Ishikawa (cell line): ENCODE data around the gene BORCS8.

Source experiments
- CEBPB ChIP-seq: IDR thresholded peaks from 2 replicates; pipeline ENCODE4 v1.6.1; 2012
- EGR1 ChIP-seq: IDR thresholded peaks from 2 replicates; pipeline ENCODE4 v1.6.1; 2012
- EP300 ChIP-seq: IDR thresholded peaks from 2 replicates; pipeline ENCODE4 v1.6.1; 2012; ENCODE audit warnings: borderline replicate concordance
- MAX ChIP-seq: IDR thresholded peaks from 2 replicates; pipeline ENCODE4 v1.6.1; 2012
- NFIC ChIP-seq: IDR thresholded peaks from 2 replicates; pipeline ENCODE4 v1.6.1; 2012
- RAD21 ChIP-seq: IDR thresholded peaks from 2 replicates; pipeline ENCODE4 v1.6.1; 2012; ENCODE audit warnings: low read depth
- REST ChIP-seq: IDR thresholded peaks from 2 replicates; pipeline ENCODE4 v1.6.1; 2012; ENCODE audit warnings: low read depth, mild to moderate bottlenecking
- TAF1 ChIP-seq: IDR thresholded peaks from 2 replicates; pipeline ENCODE4 v1.6.1; 2012; ENCODE audit warnings: low read depth, mild to moderate bottlenecking
- USF1 ChIP-seq: IDR thresholded peaks from 2 replicates; pipeline ENCODE4 v1.6.1; 2012
- YY1 ChIP-seq: IDR thresholded peaks from 2 replicates; pipeline ENCODE4 v1.6.1; 2012; ENCODE audit warnings: low read depth
- ZBTB7A ChIP-seq: IDR thresholded peaks from 2 replicates; pipeline ENCODE4 v1.6.1; 2012; ENCODE audit warnings: low read depth

DNA sequence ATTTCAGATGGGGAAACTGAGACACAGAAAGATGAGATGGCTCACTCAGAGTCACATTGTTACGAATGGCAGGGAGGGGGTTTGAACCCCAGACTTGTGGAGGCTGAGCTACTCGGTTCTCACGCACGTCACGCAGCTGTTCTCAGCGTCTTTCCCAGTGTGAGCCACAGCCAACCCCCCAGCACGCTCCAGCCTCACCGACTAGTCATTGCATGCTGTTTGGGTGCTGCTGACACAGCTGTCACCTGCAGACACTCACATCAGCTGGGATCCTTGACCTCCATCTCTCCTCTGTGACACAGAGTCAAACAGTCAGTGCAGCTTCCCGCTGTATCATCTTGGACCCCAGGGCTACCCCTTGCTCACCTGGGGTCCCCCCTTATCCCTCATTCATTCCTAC lies 17.4 kb upstream of the BORCS8 start:
- TF ChIP-seq ZBTB7A (no peak), EP300 (no peak), NFIC (no peak), RAD21 (no peak), TAF1 (no peak), REST (no peak), EGR1 (no peak), YY1 (no peak), USF1 (no peak), MAX (no peak), CEBPB (no peak)
